Measurements from ENCODE around the gene EBI3.
"Not testable (repeated sequence)": the region's sequence is repeated elsewhere in the genome, so short reads cannot be mapped to it uniquely, and the experiment has no call there.

The EBI3 gene

GRCh38 chr19:4258181-4258580 lies 28.9 kb downstream of the EBI3 start:
- Mint-ChIP-seq H3K27ac (ENCODE audit: low read depth) (no peak overlapping the region), H3K4me1 (no peaks in the 10 kb centered on the region), H3K27me3 (no peaks in the 10 kb centered on the region), H3K9me3 (no peaks in the 10 kb centered on the region), H3K36me3 (ENCODE audit: insufficient read depth) (peaks cover 77% of the 10 kb centered on the region), H3K4me3 (no peak overlapping the region)
- no peak for DNase-seq (ENCODE audit: low spot score in 2 of 2)
- ATAC-seq (replicated peaks; ENCODE audit: extremely low read depth, poor library complexity, severe bottlenecking), result no peak

- no peak for ATAC-seq (replicated peaks; ENCODE audit: extremely low read depth, poor library complexity, severe bottlenecking)
- Mint-ChIP-seq H3K9me3 (no peaks in the 10 kb centered on the region), H3K27ac (ENCODE audit: low read depth) (no peak overlapping the region), H3K4me3 (no peak overlapping the region), H3K27me3 (no peaks in the 10 kb centered on the region), H3K36me3 (ENCODE audit: insufficient read depth) (peaks cover 73% of the 10 kb centered on the region), H3K4me1 (peaks cover 8% of the 10 kb centered on the region)
- DNase-seq (ENCODE audit: low spot score in 2 of 2), result no peak
Observed at GRCh38 chr19:4260613-4261191, 31.4 kb downstream of the EBI3 start.

GRCh38 chr19:4264812-4265211 lies 35.5 kb downstream of the EBI3 start:
- H3K27me3 Mint-ChIP-seq, result no peaks in the 10 kb centered on the region
- peak; percentile 84 for ATAC-seq (replicated peaks; ENCODE audit: extremely low read depth, poor library complexity, severe bottlenecking)
- H3K27ac Mint-ChIP-seq (ENCODE audit: low read depth), result peak overlapping the region; percentile 85
- peak in 1 of 2 donors; percentile 12 for DNase-seq (ENCODE audit: low spot score in 2 of 2)
- peaks cover 73% of the 10 kb centered on the region for H3K36me3 Mint-ChIP-seq (ENCODE audit: insufficient read depth)
- peaks cover 28% of the 10 kb centered on the region for H3K4me1 Mint-ChIP-seq
- H3K9me3 Mint-ChIP-seq, result no peaks in the 10 kb centered on the region
- H3K4me3 Mint-ChIP-seq, result peak overlapping the region; percentile 49

GRCh38 chr19:4266253-4267000 lies 37.1 kb downstream of the EBI3 start:
- Mint-ChIP-seq H3K9me3 (no peaks in the 10 kb centered on the region), H3K27me3 (no peaks in the 10 kb centered on the region), H3K27ac (ENCODE audit: low read depth) (peak overlapping the region; percentile 85), H3K4me3 (no peak overlapping the region), H3K36me3 (ENCODE audit: insufficient read depth) (peaks cover 73% of the 10 kb centered on the region), H3K4me1 (peaks cover 28% of the 10 kb centered on the region)
- no peak for DNase-seq (ENCODE audit: low spot score in 2 of 2)
- no peak for ATAC-seq (replicated peaks; ENCODE audit: extremely low read depth, poor library complexity, severe bottlenecking)

GRCh38 chr19:4267101-4267900 lies 38.0 kb downstream of the EBI3 start:
- H3K27me3 Mint-ChIP-seq, result no peaks in the 10 kb centered on the region
- peaks cover 65% of the 10 kb centered on the region for H3K36me3 Mint-ChIP-seq (ENCODE audit: insufficient read depth)
- no peak overlapping the region for H3K4me3 Mint-ChIP-seq
- ATAC-seq (replicated peaks; ENCODE audit: extremely low read depth, poor library complexity, severe bottlenecking) (no peak), DNase-seq (ENCODE audit: low spot score in 2 of 2) (peak; percentile 16 to 42)
- H3K27ac Mint-ChIP-seq (ENCODE audit: low read depth), result no peak overlapping the region
- no peaks in the 10 kb centered on the region for H3K9me3 Mint-ChIP-seq
- H3K4me1 Mint-ChIP-seq, result peaks cover 28% of the 10 kb centered on the region

GRCh38 chr19:4267901-4268815 lies 38.8 kb downstream of the EBI3 start:
- DNase-seq (ENCODE audit: low spot score in 2 of 2) (no peak), ATAC-seq (replicated peaks; ENCODE audit: extremely low read depth, poor library complexity, severe bottlenecking) (no peak)
- H3K36me3 Mint-ChIP-seq (ENCODE audit: insufficient read depth), result peaks cover 58% of the 10 kb centered on the region
- H3K9me3 Mint-ChIP-seq, result no peaks in the 10 kb centered on the region
- H3K4me1 Mint-ChIP-seq, result peaks cover 28% of the 10 kb centered on the region
- H3K27ac Mint-ChIP-seq (ENCODE audit: low read depth), result no peak overlapping the region
- no peak overlapping the region for H3K4me3 Mint-ChIP-seq
- H3K27me3 Mint-ChIP-seq, result no peaks in the 10 kb centered on the region

- H3K4me1 Mint-ChIP-seq, result peaks cover 28% of the 10 kb centered on the region
- H3K36me3 Mint-ChIP-seq (ENCODE audit: insufficient read depth), result peaks cover 54% of the 10 kb centered on the region
- no peak for ATAC-seq (replicated peaks; ENCODE audit: extremely low read depth, poor library complexity, severe bottlenecking)
- DNase-seq (ENCODE audit: low spot score in 2 of 2), result no peak
- H3K4me3 Mint-ChIP-seq, result no peak overlapping the region
- no peaks in the 10 kb centered on the region for H3K27me3 Mint-ChIP-seq
- no peaks in the 10 kb centered on the region for H3K9me3 Mint-ChIP-seq
- H3K27ac Mint-ChIP-seq (ENCODE audit: low read depth), result no peak overlapping the region
Observed at GRCh38 chr19:4268816-4269430, 39.6 kb downstream of the EBI3 start.

GRCh38 chr19:4272894-4273293 lies 43.6 kb downstream of the EBI3 start:
- H3K27me3 Mint-ChIP-seq, result no peaks in the 10 kb centered on the region
- no peak overlapping the region for H3K4me3 Mint-ChIP-seq
- peak overlapping the region; percentile 78 for H3K27ac Mint-ChIP-seq (ENCODE audit: low read depth)
- no peaks in the 10 kb centered on the region for H3K9me3 Mint-ChIP-seq
- ATAC-seq (replicated peaks; ENCODE audit: extremely low read depth, poor library complexity, severe bottlenecking), result no peak
- peaks cover 28% of the 10 kb centered on the region for H3K36me3 Mint-ChIP-seq (ENCODE audit: insufficient read depth)
- H3K4me1 Mint-ChIP-seq, result peaks cover 6% of the 10 kb centered on the region
- no peak for DNase-seq (ENCODE audit: low spot score in 2 of 2)

- not testable (repeated sequence) for H3K27me3 Mint-ChIP-seq; H3K4me1 Mint-ChIP-seq; DNase-seq (ENCODE audit: low spot score in 2 of 2); ATAC-seq (replicated peaks; ENCODE audit: extremely low read depth, poor library complexity, severe bottlenecking); H3K27ac Mint-ChIP-seq (ENCODE audit: low read depth); H3K9me3 Mint-ChIP-seq; H3K4me3 Mint-ChIP-seq
- peaks cover 19% of the 10 kb centered on the region for H3K36me3 Mint-ChIP-seq (ENCODE audit: insufficient read depth)
Observed at GRCh38 chr19:4274321-4274686, 45.0 kb downstream of the EBI3 start.

- peaks cover 4% of the 10 kb centered on the region for H3K36me3 Mint-ChIP-seq (ENCODE audit: insufficient read depth)
- no peak overlapping the region for H3K27ac Mint-ChIP-seq (ENCODE audit: low read depth)
- ATAC-seq (replicated peaks; ENCODE audit: extremely low read depth, poor library complexity, severe bottlenecking) (no peak), DNase-seq (ENCODE audit: low spot score in 2 of 2) (no peak)
- no peak overlapping the region for H3K4me3 Mint-ChIP-seq
- H3K4me1 Mint-ChIP-seq, result peaks cover 4% of the 10 kb centered on the region
- H3K27me3 Mint-ChIP-seq, result peaks cover 23% of the 10 kb centered on the region
- no peaks in the 10 kb centered on the region for H3K9me3 Mint-ChIP-seq
Observed at GRCh38 chr19:4277191-4277696, 47.9 kb downstream of the EBI3 start.

GRCh38 chr19:4278010-4278409 lies 48.7 kb downstream of the EBI3 start:
- ATAC-seq (replicated peaks; ENCODE audit: extremely low read depth, poor library complexity, severe bottlenecking) (no peak), DNase-seq (ENCODE audit: low spot score in 2 of 2) (no peak)
- Mint-ChIP-seq H3K27ac (ENCODE audit: low read depth) (no peak overlapping the region), H3K4me3 (no peak overlapping the region), H3K9me3 (no peaks in the 10 kb centered on the region), H3K4me1 (peaks cover 4% of the 10 kb centered on the region), H3K27me3 (peaks cover 29% of the 10 kb centered on the region), H3K36me3 (ENCODE audit: insufficient read depth) (peaks cover 6% of the 10 kb centered on the region)
